HG03378 (cell line): ENCODE measurements around the gene RHBDL3.
"Not testable (repeated sequence)": the region's sequence is repeated elsewhere in the genome, so short reads cannot be mapped to it uniquely, and the experiment has no call there.

Experiments used
- ATAC-seq: cut with Tn5 transposase; IDR thresholded peaks from one replicate; pipeline ENCODE4 v1.9.1; 2021; ENCODE audit warnings: mild to moderate bottlenecking, moderate library complexity; ENCODE audit not compliant: unreplicated experiment

Gene RHBDL3, protein sequence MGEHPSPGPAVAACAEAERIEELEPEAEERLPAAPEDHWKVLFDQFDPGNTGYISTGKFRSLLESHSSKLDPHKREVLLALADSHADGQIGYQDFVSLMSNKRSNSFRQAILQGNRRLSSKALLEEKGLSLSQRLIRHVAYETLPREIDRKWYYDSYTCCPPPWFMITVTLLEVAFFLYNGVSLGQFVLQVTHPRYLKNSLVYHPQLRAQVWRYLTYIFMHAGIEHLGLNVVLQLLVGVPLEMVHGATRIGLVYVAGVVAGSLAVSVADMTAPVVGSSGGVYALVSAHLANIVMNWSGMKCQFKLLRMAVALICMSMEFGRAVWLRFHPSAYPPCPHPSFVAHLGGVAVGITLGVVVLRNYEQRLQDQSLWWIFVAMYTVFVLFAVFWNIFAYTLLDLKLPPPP

DNA sequence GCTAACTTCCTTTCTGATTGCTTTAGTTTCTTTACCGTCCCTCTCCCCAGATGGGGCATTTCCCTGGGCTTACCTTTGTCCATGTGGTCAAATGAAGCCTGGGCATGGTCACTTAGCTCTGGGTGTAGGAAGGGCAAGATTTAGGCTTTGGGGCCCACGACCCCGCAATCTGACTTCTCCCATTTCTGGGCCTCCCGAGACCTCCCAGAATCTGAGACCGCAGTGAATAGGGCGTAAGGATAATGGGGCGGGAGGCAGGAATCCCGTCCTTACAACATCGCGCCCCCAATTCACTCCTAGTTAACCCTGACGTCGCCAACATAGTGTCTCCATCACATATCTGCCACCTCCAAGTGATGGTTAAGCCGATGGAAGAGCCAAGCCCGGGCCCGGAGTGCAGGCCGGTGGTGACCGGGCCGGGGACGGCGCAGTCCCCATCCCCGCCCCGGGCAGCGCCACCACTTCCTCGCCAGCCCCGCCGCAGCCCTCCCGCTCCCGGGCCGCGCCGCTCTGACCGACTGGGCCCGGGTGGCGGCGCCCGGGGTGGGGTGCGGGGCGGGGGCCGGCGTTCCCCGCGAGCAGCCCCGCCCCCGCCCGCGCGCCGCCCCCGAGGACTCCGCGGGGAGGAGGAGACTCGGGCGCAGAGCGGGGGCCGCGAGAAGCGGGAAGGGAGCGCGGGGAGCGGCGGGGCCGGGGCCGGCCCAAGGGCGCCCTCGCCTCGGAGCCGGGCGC is at the start of gene RHBDL3:
RHBDL3 (plus strand) TSS at position 641 of the 732 bp plus-strand sequence. CDS start 358 bp downstream, outside the sequence.
- no peak for ATAC-seq

DNA sequence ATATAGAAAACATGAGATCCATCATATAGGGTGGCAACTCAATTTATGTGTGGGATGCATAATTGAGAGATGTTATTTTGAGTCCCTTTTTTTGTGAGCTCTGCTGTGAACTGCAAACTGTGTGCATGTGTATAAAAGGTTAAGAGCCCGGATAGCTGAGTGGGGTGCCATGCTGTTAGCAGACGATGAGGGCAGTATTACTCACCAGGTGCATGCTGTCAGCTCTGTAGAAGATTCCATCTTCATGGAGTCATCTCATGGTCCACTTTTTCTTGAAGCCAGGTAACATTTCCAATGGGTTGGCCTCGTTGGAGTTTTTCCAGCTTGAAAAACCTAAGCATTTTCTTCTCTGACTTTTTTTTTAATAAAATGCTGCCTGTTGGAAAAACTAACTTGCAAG is 43.0 kb upstream of the RHBDL3 start:
- no peak for ATAC-seq

DNA sequence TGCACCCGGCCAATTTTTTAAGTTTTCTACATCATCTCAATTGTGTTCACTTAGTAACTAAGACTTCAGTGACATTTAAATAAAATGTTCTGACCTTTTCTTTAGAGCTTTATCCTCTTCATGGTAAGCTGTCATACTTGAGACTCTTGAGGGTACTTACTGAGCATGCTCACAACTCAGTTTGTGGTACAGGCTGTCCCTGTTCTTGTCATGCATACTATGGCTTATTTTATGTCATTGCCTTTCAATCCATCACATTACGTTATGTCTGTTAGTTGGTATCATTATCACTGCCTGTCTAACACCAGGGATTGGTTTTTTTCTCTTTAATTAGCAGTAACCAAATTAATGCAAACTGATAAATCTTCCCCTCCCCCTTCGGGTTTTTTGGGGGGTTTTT is 41.9 kb upstream of the RHBDL3 start:
- no peak for ATAC-seq

DNA sequence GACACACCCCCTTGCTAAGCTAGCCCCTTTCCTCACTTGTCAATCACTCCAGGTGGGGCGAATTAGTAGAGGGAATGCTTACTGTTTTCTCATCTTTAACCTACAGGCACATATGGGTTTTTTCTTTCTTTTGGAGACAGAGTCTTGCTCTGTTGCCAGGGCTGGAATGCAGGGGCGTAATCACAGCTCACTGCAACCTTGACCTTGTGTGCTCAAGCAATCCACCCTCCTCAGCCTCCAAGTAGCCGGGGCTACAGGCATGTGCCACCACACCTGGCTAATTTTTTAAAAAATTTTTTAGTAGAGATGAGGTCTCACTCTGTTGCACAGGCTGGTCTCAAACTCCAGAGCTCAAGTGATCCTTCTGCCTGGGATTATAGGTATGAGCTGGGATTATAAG is 38.7 kb upstream of the RHBDL3 start:
- ATAC-seq = no peak

DNA sequence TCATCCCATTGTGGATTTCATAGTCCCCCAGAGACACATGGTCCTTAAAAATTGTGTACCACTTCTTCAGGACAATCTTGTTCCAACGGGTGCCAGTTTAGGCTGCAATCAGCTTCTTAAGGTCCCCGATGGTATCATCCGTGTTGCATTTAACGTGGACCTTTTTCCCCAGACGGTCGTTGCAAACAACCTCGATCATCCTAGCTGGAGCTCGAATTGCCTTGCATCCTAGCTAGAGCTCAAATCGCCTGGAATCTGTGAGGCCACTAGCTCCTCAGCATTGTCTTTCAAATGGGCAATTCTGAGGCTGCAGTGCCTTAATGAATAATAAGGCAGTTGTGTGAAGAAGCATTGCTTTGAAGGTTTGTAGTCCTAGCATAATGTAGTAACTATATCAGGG is 37.7 kb upstream of the RHBDL3 start:
- no peak for ATAC-seq

DNA sequence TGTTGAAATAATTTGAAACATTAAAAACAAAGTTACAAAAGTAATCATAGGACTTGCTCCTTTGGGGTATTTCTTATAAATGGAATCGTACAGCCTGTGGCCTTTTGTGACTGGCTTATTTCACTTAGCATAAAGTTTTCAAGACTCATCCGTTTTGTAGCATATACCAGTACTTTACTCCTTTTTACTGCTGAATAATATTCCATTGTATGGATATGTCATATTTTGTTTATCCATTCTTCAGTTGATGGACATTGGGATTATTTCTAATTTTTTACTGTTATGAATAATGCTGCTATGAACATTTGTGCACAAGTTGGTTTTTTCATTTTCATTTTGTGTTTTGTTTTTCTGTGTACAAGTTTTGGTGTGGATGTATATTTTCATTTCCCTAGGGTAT is 30.0 kb upstream of the RHBDL3 start:
- ATAC-seq = no peak

DNA sequence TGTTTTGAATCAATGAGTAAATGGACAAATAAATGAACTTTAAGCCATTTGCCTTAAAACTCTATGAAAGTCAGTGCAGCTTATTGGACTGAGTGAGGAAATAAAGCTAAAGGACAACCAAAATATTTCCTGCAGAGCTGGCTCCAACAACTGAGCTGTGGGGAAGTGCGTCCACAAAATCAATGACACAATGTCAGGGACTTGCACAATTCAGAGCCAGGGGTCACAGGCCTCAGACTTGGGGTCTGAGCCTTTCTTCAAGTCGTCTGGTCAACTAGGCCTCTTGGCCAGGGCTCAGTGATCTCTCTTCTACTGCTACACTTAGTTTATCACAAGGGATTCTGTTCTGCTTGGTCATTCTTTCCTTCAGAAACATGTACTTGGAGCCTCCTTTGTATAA is 26.2 kb upstream of the RHBDL3 start:
- no peak for ATAC-seq

DNA sequence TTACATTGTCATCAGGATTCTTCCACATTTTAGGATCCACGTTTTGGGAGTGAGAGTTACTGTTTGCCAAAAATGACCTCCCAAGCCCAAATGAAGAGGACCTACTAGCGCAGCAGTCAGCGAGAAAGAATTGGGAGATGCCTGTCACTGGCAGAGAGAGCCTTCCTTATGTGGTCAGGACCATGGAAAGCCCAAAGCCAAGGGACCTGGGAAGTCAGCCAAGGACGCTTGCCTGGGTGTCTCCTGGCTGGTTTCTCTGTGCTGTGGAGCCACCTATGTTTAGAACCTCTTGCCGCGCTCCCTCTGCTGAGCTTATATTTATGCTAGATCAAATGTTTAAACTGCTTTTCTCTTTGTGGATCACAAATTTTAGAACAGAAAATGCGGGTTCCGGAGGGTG is 24.9 kb upstream of the RHBDL3 start:
- no peak for ATAC-seq

DNA sequence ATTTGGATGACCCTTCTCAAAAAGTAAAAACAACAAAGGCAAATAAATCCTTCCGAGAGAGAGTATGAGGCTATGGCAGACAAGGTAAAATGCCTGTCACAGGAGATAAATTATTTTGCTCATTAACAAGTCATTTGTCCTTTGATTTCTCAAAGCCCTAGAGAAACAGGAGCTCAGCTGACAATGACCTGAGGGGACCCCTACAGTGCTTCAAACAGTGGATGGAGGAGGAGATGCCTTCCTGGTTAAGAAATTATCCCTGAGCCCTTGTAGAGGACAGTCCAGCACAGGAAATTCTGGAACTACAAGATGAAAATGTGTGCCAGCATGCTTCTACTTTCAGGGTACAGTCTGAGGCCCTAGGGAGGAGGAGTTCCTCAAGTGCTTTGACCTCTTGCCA is 24.0 kb upstream of the RHBDL3 start:
- no peak for ATAC-seq

DNA sequence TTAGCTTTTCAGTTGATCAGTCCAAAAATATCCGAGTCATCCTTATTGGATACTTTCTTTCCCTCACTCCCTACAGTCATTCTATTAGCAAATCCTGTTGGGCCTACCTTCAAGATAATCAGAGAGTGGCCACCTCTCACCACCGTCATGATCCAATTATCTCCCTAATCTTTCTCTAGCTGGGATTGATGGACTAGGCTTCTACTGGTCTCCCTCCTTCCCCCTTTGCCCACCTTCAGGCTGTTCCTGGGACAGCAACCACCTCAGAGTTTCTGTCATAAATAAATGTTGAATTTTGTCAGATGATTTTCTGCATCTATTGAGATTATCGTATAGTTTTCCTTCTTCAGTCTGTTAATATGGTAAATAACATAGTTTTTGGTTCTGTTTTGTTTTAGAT is 16.2 kb upstream of the RHBDL3 start:
- ATAC-seq = no peak

DNA sequence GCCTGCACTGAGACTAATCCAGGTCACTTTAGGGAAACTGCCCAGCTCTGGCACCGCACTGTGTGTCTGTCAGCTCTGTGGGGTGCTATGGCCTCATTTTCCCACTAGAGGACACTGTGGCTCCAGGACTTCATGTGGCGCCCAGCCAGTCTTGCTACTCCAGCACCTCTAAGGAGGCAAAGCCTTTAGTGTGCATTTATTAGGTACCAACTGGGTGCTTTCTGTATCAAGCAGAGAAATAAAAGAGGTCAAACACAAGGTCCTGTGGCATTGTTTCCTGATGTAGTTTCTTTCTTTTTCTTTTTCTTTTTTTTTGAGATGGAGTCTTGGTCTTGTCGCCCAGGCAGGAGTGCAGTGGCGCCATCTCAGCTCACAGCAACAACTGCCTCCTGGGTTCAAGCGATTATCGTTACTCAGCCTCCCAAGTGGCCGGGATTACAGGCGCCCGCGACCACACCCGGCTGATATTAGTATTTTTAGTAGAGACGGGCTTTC is 12.5 kb upstream of the RHBDL3 start:
- no peak for ATAC-seq

DNA sequence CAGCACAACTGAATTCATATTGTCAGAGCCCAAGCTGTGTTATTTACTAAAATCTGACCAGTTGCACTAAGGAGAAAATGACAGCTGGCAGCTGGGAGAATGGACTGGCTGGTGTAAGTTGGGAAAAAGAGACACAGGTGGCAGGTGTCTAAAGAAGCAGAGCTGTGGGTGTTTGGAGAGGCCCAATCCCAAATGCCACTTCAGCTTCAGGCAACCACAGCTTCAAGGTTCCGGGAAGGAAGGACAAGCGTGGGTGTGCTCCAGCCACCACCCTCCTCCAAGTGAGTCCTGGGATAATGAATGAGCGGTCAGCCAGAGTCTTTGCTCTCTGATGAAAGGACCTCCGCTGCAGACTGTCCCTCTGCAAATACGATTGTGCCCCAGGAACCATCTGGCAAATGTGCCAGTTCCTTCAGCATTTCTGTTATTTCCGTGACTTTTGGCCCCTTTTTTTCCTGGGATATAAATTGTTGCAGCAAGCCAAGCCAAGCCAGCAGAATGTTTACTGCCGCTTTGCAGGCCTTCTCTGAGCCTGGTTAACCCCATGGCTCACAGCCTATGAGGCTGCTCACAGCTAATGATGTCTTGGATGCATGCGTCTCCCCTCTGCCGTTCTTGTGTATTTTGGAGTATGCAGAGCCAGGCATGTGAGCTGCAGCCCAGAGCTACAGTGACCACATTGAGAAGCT is 9.5 kb upstream of the RHBDL3 start:
- no peak for ATAC-seq

DNA sequence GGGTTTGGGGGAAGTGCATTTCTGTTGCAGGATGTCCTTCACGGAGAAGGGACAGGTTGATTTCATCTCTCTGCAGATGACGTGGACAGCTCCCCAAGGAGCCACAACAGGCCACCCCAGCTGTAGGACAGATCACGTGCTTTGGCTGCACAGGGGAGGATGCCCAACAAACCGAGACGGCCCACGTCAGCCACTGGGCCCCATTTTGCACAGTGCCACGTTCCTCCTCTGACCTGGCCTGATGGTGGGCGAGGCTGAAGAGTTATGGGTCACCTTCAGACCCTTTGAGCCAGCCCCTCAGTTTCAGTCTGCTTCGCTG is 9.0 kb upstream of the RHBDL3 start:
- ATAC-seq = no peak

DNA sequence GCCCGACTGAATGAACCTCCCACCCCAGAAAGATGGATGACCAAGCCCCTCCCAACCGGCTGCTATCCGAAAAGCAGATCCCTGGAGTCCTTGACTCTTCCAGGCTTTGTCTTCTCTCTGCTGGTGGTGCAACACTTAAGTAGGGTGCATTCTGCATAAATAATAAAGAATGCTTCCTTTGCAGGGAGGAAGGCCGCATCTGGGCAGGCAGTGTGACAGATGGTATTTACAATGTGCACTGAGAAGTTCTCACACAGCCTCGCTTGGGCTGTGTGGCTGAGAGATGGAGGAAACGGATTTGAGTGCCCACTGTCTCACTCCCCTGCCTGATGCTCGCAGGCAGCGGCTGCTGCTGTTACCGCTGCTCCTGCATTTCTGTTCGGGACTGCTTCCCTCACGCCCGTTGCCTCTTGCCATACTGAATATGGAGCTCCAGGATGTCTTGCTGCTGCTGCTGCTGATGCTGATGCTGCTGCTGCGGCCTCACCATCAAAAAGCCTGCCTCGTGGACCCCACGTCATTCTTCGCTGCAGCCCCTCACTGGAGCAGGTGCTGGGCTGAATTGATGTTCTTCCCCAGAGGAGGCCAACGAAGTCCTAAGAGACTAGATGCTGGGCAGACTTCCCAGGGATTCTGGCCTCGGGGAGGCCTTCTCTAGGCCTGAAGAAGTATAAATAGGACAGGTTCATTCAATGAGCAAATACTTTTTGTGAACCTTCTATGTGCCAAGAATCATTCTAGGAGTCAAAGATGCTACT is 7.1 kb upstream of the RHBDL3 start:
- no peak for ATAC-seq

DNA sequence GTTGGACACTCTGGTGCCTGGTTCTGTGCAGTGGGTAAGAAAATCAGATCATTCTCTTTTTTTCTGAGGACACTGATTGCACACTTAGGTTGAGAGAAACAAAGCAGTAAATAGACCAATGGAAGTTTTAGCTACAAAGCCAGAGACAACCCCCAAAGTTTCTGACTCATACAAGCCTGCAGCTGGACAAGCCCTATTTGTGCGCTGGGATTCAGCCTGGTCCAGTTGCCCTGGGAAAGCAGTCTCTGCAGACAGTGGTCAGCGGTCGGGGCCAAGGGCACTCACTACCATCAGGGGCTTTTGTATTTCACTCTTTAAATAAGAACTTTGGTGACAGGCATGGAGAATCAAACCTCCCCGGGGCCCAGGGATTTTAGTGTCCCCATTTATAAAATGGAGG is 6.0 kb upstream of the RHBDL3 start:
- no peak for ATAC-seq

DNA sequence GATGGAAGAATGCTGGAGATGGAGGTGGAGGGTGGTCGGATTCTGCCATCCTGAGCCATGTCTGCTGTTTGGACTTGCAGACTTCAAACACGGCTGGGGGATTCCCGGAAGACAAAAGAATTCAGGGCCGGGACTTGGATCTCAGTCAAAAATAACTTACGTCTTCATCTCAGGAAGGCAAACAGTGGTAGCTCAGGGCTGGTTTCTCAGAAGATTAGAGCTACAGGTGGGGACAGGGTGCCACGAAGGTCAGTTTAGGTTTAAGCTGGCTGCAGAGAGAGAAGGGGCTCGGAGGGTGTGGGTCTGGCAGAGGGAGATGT is 4.3 kb upstream of the RHBDL3 start:
- no peak for ATAC-seq

DNA sequence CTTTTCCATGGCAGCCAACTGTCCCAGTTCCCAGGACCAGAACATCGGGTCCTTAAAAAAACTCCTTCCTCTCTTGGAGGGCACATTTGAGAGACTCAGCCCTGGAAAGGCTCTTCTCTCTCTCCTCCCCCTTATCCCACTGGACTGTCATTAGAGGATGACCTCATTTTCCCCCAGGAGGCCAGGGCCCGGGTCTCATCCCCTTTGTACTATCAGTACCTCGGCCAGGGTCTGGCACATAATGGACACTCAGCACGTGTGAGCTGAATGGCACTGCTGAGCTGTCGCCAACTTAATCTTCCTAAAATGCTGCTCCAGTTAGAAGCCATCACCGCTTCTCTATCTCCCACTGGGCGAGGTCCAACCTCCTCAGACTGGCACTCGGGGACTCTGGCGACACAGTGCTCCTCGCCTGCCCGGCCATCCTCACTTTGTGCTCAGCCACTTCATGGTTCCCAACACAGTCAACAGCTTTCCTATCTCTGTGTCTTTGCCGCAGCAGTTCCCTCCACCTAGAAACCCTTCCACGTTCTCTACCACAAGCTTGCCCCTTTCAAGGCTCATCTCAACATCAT is 3.6 kb upstream of the RHBDL3 start:
- ATAC-seq = no peak

DNA sequence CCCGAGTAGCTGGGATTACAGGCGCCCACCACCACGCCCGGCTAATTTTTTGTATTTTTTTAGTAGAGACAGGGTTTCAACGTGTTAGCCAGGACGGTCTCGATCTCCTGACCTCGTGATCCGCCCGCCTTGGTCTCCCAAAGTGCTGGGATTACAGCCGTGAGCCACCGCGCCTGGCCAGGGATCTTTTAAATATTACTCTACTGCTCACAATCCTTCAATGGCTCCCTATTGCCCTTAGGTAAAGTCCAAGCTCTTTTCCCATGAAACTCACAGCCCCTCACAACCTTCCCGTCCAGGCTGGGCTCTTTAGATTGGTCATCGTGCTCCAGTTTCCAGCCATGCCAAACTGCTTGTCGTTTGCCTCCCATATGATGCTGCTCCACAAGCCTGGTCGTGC is 2.1 kb upstream of the RHBDL3 start:
- ATAC-seq = not testable (repeated sequence)

DNA sequence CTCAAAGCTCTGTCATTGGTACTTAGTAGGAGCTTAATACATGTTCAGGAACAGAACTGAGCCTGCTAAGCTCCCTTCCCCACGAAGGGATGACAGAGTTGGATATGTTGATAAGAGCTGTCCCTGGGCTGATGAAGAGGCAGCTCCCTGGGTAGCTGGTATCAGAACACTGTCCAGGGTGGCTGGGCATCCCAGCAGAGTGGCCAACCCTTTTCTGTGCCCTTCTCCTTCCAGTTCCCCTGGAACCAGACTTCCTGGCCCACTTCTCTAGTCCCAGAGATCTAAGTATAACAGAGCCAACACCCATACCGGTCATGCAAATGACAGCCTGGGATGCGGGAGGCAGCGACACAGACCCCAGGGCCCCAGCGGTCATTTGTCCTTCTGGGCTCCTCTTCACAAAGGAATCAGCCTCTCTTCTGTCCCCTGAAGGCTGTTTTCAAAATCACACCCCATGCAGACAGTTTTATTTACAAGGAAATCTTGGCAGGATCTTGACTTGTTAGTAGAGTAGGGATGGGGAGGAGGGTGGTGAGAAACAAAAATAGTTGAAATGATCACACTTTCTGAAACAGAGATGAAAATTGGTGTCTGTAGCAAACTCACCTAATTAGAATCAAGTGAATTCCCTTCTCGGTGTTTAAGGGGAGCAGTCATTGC is 1.4 kb upstream of the RHBDL3 start:
- ATAC-seq = no peak

DNA sequence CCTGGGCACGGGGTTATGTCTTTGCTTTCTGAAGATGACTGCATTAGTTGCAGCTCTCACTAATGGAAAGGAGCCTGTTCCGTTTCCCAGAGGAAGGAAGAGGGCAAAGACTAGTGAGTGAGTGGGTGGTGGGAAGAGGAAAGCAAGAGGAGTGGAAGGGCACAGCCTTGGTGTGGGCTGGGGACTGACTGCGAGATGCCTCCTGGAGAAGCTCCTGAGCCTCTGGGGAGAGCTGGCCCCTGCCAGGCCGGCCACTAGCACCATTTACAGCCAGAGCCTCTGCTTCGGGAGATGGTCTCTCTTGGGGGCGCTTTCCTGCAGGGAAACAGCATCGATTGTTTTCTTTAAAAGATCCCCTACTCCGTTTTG is 825 bp upstream of the RHBDL3 start:
- no peak for ATAC-seq

DNA sequence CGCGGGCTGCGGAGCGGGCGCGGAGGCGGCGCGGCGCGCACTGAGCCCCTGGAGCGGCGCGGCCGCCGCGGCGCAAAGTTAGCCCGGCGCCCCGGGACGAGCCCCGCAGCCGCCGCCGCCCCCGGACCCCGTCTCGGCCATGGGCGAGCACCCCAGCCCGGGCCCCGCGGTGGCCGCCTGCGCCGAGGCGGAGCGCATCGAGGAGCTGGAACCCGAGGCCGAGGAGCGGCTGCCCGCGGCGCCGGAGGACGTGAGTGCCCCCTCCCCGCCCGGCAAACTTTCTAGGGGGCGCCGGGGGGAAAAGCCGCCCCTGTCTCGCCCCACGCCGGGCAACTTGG is 388 bp downstream of the RHBDL3 start:
- no peak for ATAC-seq
